Erythroblast (primary cell): ENCODE measurements around the gene FOSL1.

Source experiments
- GATA1 ChIP-seq: IDR thresholded peaks from 2 replicates; pipeline ENCODE4 v1.6.1; 2011; ENCODE audit warnings: low read depth, mild to moderate bottlenecking, control low read depth, low read length, moderate library complexity
- POLR2A ChIP-seq: IDR thresholded peaks from 2 replicates; pipeline ENCODE4 v1.6.1; 2011; ENCODE audit warnings: mild to moderate bottlenecking, low read length

DNA sequence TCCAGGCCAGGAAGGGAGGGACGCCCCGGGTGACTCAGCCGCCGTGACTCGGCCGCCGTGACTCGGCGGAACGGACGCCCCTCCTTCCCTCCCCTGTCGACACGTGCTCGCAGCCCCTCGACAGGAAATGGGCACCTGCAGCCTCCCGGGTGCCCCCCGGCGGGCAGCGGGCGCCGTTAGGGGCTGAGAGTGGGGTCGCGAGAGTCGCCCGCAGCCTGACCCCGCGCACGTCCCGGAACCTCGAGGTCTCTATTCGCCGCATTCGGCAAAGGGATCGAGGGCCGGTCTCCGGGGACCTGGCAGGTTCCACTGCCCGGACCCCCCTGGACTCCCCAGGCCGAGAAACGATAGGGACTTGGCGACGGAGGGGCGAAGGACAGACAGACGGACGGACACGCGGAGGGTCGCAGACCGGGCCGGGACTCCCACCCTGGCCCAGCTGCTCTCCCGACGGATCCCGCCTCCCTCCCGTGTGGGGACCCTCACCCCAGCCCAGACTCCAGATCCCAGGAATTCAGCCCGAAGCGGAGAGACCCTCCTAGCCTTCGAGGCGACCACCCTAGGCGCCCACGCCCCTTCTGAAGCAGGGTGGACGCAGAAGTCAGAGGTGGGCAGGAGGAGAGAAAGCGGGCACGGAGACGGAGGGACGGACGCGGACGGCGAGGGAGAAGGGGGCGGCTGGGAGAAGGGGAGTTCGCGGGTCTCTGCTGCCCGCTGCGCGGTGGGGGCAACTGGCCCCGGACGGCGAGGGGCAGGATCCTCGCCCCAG is 648 bp downstream of the FOSL1 start:
- no peak for TF ChIP-seq POLR2A
- TF ChIP-seq GATA1 = no peak
